OCI-LY3 (cell line): ENCODE data around the gene NHLRC4.

Experiments
- H2AFZ ChIP-seq: fragments of 200-600, 300-600 bp; shearing (Covaris generic); 2 replicates; pipeline ENCODE4 v1.6.0; 2014; ENCODE audit warnings: antibody characterized with exemption, low read depth, low read length
- H3K27ac ChIP-seq: fragments of 200-600, 300-600 bp; sonication (generic); 2 replicates; pipeline ENCODE4 v1.5.1; 2014; ENCODE audit warnings: mild to moderate bottlenecking, low read length, moderate library complexity, mixed read lengths
- H3K27me3 ChIP-seq: fragments of 200-600, 300-600 bp; sonication (generic); 2 replicates; pipeline ENCODE4 v1.6.1; 2014; ENCODE audit warnings: low read depth, low read length, mixed read lengths
- H3K36me3 ChIP-seq: fragments of 200-600, 300-600 bp; sonication (generic); replicated peaks from 2 replicates; pipeline ENCODE3; 2014; ENCODE audit warnings: low read depth, low read length, mixed read lengths
- H3K4me1 ChIP-seq: fragments of 300-600, 200-600 bp; sonication (generic); 2 replicates; pipeline ENCODE4 v1.6.1; 2014; ENCODE audit warnings: low read length, mixed read lengths
- H3K4me2 ChIP-seq: fragments of 200-600, 300-600 bp; sonication (generic); 2 replicates; pipeline ENCODE4 v1.6.1; 2014; ENCODE audit warnings: low read length, mixed read lengths
- H3K4me3 ChIP-seq: fragments of 300-600, 200-600 bp; sonication (generic); 2 replicates; pipeline ENCODE4 v1.5.1; 2014; ENCODE audit warnings: antibody characterized with exemption, mild to moderate bottlenecking, low read length, moderate library complexity
- H3K79me2 ChIP-seq: fragments of 300-600, 200-600 bp; shearing (Covaris generic); 2 replicates; pipeline ENCODE4 v1.6.1; 2014; ENCODE audit warnings: mild to moderate bottlenecking, low read length, mixed read lengths
- H3K9ac ChIP-seq: fragments of 300-600, 200-600 bp; shearing (Covaris generic); 2 replicates; pipeline ENCODE4 v1.6.0; 2014; ENCODE audit warnings: mild to moderate bottlenecking, low read length, moderate library complexity
- H3K9me3 ChIP-seq: fragments of 200-600, 300-600 bp; shearing (Covaris generic); 2 replicates; pipeline ENCODE4 v1.6.1; 2014; ENCODE audit warnings: low read length, mixed read lengths; ENCODE audit not compliant: insufficient read depth
- H4K20me1 ChIP-seq: fragments of 200-600, 300-600 bp; sonication (generic); 2 replicates; pipeline ENCODE4 v1.6.1; 2016; ENCODE audit warnings: low read length, mixed read lengths; ENCODE audit not compliant: insufficient read depth
- EZH2phosphoT487 ChIP-seq: fragments of 200-600 bp; shearing (Covaris generic); IDR thresholded peaks from 2 replicates; pipeline ENCODE4 v1.6.1; 2018; ENCODE audit warnings: antibody characterized with exemption, mixed run types, low read depth
- TF ChIP-seq, protein P1 (sequence below): fragments of 200-600, 300-600 bp; sonication (generic); IDR thresholded peaks from 2 replicates; pipeline ENCODE4 v1.5.1; 2014; ENCODE audit warnings: antibody characterized with exemption, low read length, low read depth

Gene NHLRC4

DNA sequence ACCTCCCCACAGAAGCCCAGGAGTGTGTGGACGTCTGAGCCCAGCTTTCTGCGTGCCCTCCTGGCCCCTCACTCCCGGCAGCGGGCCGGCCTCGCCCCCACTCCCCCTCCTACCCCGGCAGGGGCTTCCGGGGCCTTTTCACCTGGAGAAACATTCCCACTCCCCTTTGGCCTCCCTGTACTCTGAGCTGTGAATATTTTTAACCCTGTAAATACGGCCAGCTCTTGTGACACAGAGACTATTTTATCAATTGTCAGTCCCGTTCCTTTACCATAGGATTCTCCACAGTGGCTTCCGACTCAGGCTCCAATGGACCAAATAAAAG lies 12.5 kb upstream of the NHLRC4 start:
- Histone ChIP-seq H3K4me2 (no peak overlapping the region), H3K79me2 (no peaks in the 10 kb centered on the region), H3K9ac (no peak overlapping the region), H3K27me3 (no peaks in the 10 kb centered on the region), H3K4me3 (no peak overlapping the region), H3K4me1 (no peaks in the 10 kb centered on the region), H3K36me3 (peaks cover 6% of the 10 kb centered on the region), H4K20me1 (no peaks in the 10 kb centered on the region), H3K9me3 (no peaks in the 10 kb centered on the region), H2AFZ (no peak overlapping the region), H3K27ac (no peak overlapping the region)
- TF ChIP-seq EZH2phosphoT487 = no peak
- TF ChIP-seq, protein P1, sequence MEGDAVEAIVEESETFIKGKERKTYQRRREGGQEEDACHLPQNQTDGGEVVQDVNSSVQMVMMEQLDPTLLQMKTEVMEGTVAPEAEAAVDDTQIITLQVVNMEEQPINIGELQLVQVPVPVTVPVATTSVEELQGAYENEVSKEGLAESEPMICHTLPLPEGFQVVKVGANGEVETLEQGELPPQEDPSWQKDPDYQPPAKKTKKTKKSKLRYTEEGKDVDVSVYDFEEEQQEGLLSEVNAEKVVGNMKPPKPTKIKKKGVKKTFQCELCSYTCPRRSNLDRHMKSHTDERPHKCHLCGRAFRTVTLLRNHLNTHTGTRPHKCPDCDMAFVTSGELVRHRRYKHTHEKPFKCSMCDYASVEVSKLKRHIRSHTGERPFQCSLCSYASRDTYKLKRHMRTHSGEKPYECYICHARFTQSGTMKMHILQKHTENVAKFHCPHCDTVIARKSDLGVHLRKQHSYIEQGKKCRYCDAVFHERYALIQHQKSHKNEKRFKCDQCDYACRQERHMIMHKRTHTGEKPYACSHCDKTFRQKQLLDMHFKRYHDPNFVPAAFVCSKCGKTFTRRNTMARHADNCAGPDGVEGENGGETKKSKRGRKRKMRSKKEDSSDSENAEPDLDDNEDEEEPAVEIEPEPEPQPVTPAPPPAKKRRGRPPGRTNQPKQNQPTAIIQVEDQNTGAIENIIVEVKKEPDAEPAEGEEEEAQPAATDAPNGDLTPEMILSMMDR = no peak

DNA sequence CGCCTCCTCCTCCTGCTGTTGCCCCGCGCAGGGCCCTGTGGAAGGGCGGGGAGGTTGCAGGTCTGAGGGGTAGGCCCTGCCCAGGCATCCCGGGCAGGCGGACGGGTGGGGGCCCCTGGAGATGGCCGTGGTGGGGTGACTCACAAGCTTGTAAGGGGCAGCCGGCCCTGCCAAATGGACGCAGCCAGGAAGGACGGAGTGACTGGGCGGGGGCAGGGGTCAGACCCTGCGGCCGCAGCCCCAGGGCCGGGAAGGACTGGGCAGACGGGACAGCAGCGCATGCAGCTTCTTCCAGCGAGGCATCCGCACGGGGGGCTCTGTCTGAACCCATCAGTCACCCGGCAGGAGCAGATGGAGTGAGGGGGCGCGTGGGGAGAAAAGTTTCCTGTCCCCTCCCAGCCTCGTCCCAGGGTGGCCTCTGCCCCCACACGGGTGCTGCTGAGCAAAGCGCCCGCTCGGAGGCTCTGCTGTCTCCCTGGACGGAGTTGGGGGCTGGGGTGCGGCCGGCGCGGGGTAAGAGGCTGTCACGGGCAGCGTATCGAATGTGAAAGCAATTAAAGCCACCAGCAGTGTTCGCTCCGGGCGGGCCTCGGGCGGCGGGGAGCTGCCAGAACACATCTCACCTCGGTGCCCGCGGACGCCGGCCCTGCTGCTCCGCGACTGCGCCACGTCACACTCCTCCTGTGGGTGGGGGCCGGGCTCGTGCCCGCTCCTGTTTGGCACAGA lies 12.0 kb upstream of the NHLRC4 start:
- no peak overlapping the region for H3K9ac ChIP-seq
- H2AFZ ChIP-seq = no peak overlapping the region
- no peak for TF ChIP-seq EZH2phosphoT487
- TF ChIP-seq, protein P1 = no peak
- H3K4me2 ChIP-seq = no peak overlapping the region
- H3K27me3 ChIP-seq = no peaks in the 10 kb centered on the region
- H3K27ac ChIP-seq = no peak overlapping the region
- peaks cover 3% of the 10 kb centered on the region for H3K36me3 ChIP-seq
- no peak overlapping the region for H3K4me3 ChIP-seq
- no peaks in the 10 kb centered on the region for H3K9me3 ChIP-seq
- no peaks in the 10 kb centered on the region for H4K20me1 ChIP-seq
- no peaks in the 10 kb centered on the region for H3K4me1 ChIP-seq
- H3K79me2 ChIP-seq = no peaks in the 10 kb centered on the region

DNA sequence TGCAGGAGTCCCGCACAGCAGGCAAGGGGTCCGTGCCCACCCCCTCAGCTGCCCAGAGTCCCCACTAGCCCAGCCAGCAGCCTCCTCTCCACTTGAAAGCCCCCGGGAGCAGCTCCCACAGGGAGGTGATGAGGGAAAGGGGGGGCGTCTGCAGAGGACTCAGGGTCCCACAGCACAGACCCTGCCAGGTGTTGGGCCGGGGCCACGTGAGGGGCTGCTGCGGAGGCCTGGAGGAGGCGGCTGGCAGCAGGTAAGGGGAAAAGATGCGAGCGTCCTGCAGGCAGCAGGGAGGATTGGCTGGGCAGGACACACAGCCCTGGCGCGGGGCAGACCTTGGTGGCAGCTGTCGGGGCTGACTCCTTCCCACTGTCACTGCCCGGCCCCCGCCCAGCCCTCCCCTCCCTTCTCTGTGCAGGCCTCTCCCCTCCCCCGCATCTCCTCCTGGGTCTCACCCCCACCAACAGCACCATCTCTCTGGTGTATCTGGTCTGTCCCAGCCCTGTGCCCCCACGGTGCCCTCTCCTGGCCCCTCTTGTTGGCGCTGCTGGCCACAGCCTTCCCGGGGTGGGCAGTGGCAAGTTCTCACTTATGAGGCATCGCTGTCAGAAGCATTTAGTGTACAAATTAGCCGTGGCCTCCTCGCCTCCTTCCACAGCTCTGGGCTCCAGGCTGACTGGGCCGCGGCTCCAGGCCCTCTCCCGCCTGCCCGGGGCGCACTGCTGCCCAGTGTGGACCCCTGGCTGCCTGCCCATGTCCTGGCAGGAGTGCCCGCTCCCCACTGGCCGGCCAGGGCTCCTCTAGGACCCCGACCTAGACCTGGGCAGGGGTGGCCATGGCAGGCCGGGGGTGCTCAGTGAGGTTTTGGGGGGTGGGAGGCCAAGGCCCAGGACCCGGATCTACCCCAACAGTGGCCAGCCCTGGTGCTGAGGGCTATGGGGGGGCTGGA lies 11.0 kb upstream of the NHLRC4 start:
- Histone ChIP-seq H3K9ac (no peak overlapping the region), H2AFZ (no peak overlapping the region), H3K4me2 (no peak overlapping the region), H3K4me1 (no peaks in the 10 kb centered on the region), H4K20me1 (no peaks in the 10 kb centered on the region), H3K79me2 (no peaks in the 10 kb centered on the region), H3K36me3 (peaks cover 3% of the 10 kb centered on the region), H3K9me3 (no peaks in the 10 kb centered on the region), H3K4me3 (no peak overlapping the region), H3K27ac (no peak overlapping the region), H3K27me3 (no peaks in the 10 kb centered on the region)
- TF ChIP-seq, protein P1 = no peak
- no peak for TF ChIP-seq EZH2phosphoT487

DNA sequence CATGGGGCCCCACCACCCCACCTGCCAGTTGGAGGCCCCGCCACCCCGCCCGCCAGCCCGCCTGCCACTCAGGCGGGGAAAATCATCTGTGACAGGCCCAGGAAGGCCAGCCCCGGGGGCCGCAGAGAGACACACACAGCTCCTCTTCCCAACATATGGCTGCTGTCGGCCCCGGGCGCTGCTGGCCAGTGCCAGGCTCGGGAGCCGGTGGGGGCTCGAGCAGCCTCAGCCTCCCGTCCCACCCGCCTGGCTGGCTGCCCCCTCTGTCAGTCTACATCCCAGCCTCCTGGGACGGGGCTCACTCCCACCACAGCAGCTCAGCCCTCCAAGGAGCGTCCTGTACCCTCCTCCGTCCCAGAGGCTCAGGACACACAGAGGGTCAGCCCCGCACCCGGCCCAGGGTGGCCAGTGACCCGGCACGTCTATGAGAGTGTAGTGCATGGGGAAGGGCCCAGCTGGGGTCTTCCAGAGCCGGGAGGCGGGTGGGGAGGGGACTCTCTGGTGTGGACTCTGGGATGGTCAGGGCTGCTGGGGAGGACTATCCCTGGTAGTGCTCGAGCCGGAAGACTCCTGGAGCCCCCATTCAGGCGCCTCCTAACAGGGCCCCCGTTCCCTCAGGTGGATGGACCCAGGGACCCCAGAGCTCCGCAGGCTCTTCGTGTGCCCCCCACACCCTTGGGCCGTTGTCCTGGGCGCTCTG lies 10.2 kb upstream of the NHLRC4 start:
- Histone ChIP-seq H3K27ac (no peak overlapping the region), H3K9ac (no peak overlapping the region), H3K36me3 (peaks cover 3% of the 10 kb centered on the region), H3K4me1 (no peaks in the 10 kb centered on the region), H3K4me3 (no peak overlapping the region), H3K9me3 (no peaks in the 10 kb centered on the region), H3K4me2 (no peak overlapping the region), H3K79me2 (no peaks in the 10 kb centered on the region), H4K20me1 (no peaks in the 10 kb centered on the region), H3K27me3 (no peaks in the 10 kb centered on the region), H2AFZ (no peak overlapping the region)
- no peak for TF ChIP-seq EZH2phosphoT487
- TF ChIP-seq, protein P1 = no peak
